Left colon (tissue), 2 donors: ENCODE results near the gene RFT1. TPM values are rescaled to one million over a fixed set of nuclear protein-coding genes. Genes with fewer than 3 reads are reported as not detected.
A peak's percentile ranks its signal among the peaks of the same experiment; 100 is the strongest.

Experiments
- ATAC-seq: fragments of 200-7000 bp; cut with Tn5 transposase; one replicate; pipeline ENCODE4 v1.9.1; 2020; ENCODE audit warnings: mild to moderate bottlenecking, moderate library complexity
- DNase-seq, 2 donors: peaks; one replicate each; pipeline ENCODE4 v3.0.0-alpha.2; 2020
- intact Hi-C, 2 donors: fragments of 100-400 bp; cut with DNase I in 1 of 2; cut with micrococcal nuclease in 1 of 2; formaldehyde crosslinking; loops; one replicate each; pipeline versions ENCODE4 v1.11.2 to v1.14.0; 2022; cut with DNase I, micrococcal nuclease
- total RNA-seq, 2 donors: library from RNA; stranded (reverse); fragmentation: NEBNext Ultra II Directional; extraction: Animal tissue kit (Norgen Biotek cat#: 25700); gene quantifications; one replicate each; pipeline ENCODE4 v1.2.1, GENCODE V29; 2021
- donor health status: DM: no; HTN: no; CAD: no.
- donor health status: DM: yes; HTN: yes; CAD: no.

Gene RFT1
- total RNA-seq, 2 donors from 2014 or later, result 13.1 to 14.1 TPM

GRCh38 chr3:53137835-53138446 is 7.7 kb upstream of the RFT1 start:
- intact Hi-C loops, result no loop called here
- ATAC-seq (no peak), DNase-seq (no peak)

GRCh38 chr3:53137221-53137620 is 7.0 kb upstream of the RFT1 start:
- no peak for DNase-seq
- intact Hi-C loops, result no loop called here
- ATAC-seq, result no peak

- intact Hi-C loops, result no loop called here
- DNase-seq (peak; percentile 87 to 90), ATAC-seq (peak; percentile 86)
Observed at GRCh38 chr3:53134631-53135232, 4.5 kb upstream of the RFT1 start.

- no peak for DNase-seq
- ATAC-seq, result no peak
- intact Hi-C loops, result no loop called here
Observed at GRCh38 chr3:53132347-53132746, 2.1 kb upstream of the RFT1 start.

GRCh38 chr3:53131096-53131495 is 861 bp upstream of the RFT1 start:
- DNase-seq, result no peak
- intact Hi-C loops, result no loop called here
- no peak for ATAC-seq

- intact Hi-C loops, result no loop called here
- no peak for DNase-seq
- no peak for ATAC-seq
Observed at GRCh38 chr3:53129344-53129743, 891 bp downstream of the RFT1 start.

- no peak for DNase-seq
Observed at GRCh38 chr3:53126601-53127000, 3.6 kb downstream of the RFT1 start.

GRCh38 chr3:53123953-53124352 is 6.3 kb downstream of the RFT1 start:
- DNase-seq (no peak), ATAC-seq (no peak)
- intact Hi-C loops, result no loop called here

More at GRCh38 chr3:53126601-53127000, 3.6 kb downstream of the RFT1 start:
- intact Hi-C loops, result no loop called here
- no peak for ATAC-seq

- no peak for DNase-seq
- no peak for ATAC-seq
- intact Hi-C loops, result no loop called here
Observed at GRCh38 chr3:53123510-53123909, 6.7 kb downstream of the RFT1 start.

GRCh38 chr3:53122933-53123305 is 7.3 kb downstream of the RFT1 start:
- no peak for ATAC-seq
- intact Hi-C loops, result no loop called here
- no peak for DNase-seq

GRCh38 chr3:53122255-53122932 is 7.8 kb downstream of the RFT1 start:
- no peak for DNase-seq
- intact Hi-C loops, result no loop called here
- no peak for ATAC-seq

GRCh38 chr3:53120336-53120735 is 9.9 kb downstream of the RFT1 start:
- DNase-seq (no peak), ATAC-seq (no peak)
- intact Hi-C loops, result no loop called here

- intact Hi-C loops, result loop anchor here in 1 of 2 donors (5.0 kb wide), 1 partner anchor 80 kb away; no protein-coding TSS in a partner anchor
- no peak for DNase-seq
- ATAC-seq, result no peak
Observed at GRCh38 chr3:53116956-53117355, 13.3 kb downstream of the RFT1 start.

- ATAC-seq, result no peak
- intact Hi-C loops, result loop anchor here (2.0 to 5.0 kb wide), 2 partner anchors 80 to 83 kb away; no protein-coding TSS in a partner anchor
- no peak for DNase-seq
Observed at GRCh38 chr3:53114412-53115074, 15.7 kb downstream of the RFT1 start.

- peak; percentile 73 to 87 for DNase-seq
- peak; percentile 90 for ATAC-seq
- intact Hi-C loops, result loop anchor here in 1 of 2 donors (2.0 kb wide), 1 partner anchor 81 kb away; no protein-coding TSS in a partner anchor
Observed at GRCh38 chr3:53114011-53114400, 16.2 kb downstream of the RFT1 start.

- intact Hi-C loops, result loop anchor here in 1 of 2 donors (2.0 kb wide), 1 partner anchor 81 kb away; no protein-coding TSS in a partner anchor
- ATAC-seq, result peak; percentile 20
- peak in 1 of 2 donors; percentile 56 for DNase-seq
Observed at GRCh38 chr3:53113293-53114010, 16.8 kb downstream of the RFT1 start.

GRCh38 chr3:53111822-53112221 is 18.4 kb downstream of the RFT1 start:
- intact Hi-C loops, result no loop called here
- DNase-seq (no peak), ATAC-seq (no peak)

- ATAC-seq, result peak; percentile 71
- peak; percentile 54 to 67 for DNase-seq
- intact Hi-C loops, result no loop called here
Observed at GRCh38 chr3:53109891-53110771, 20.1 kb downstream of the RFT1 start.
